Activated CD4-positive, alpha-beta T cell treated with anti-CD3 and anti-CD28 coated beads for 36 hours (primary cell): ENCODE measurements around the gene NEURL1. TPM values are rescaled to one million over a fixed set of nuclear protein-coding genes. Genes with fewer than 3 reads are reported as not detected.

ENCODE experiments used
- ATAC-seq: fragments of 200-7000 bp; cut with Tn5 transposase; one replicate; pipeline ENCODE4 v1.10.0; 2021; ENCODE audit warnings: mild to moderate bottlenecking, moderate library complexity
- CTCF ChIA-PET: fragments of 350-600 bp; sonication (Branson Sonifier 250); formaldehyde crosslinking; loops from one replicate; lab custom pipeline; 2021; ENCODE audit warnings: antibody characterized with exemption; lab: Charles Lee
- POLR2A ChIA-PET: fragments of 350-600 bp; sonication (Branson Sonifier 250); formaldehyde crosslinking; loops from one replicate; lab custom pipeline; 2021; ENCODE audit warnings: antibody characterized with exemption, inconsistent platforms; lab: Charles Lee
- DNase-seq: peaks from one replicate; pipeline ENCODE4 v3.0.0-alpha.2; 2020
- H3K27ac Mint-ChIP-seq: one replicate; pipeline ENCODE4 v1.8.0; 2021; ENCODE audit warnings: mixed read lengths
- H3K27me3 Mint-ChIP-seq: one replicate; pipeline ENCODE4 v1.8.0; 2021; ENCODE audit warnings: mixed read lengths
- H3K36me3 Mint-ChIP-seq: one replicate; pipeline ENCODE4 v1.8.0; 2021; ENCODE audit warnings: low read depth, mixed read lengths
- H3K4me1 Mint-ChIP-seq: one replicate; pipeline ENCODE4 v1.8.0; 2021; ENCODE audit warnings: mixed read lengths
- H3K4me3 Mint-ChIP-seq: one replicate; pipeline ENCODE4 v1.8.0; 2021; ENCODE audit warnings: mild to moderate bottlenecking, moderate library complexity, mixed read lengths
- H3K9me3 Mint-ChIP-seq: one replicate; pipeline ENCODE4 v1.8.0; 2021; ENCODE audit warnings: low read depth, mixed read lengths
- intact Hi-C, 2 experiments: fragments of 100-400 bp; cut with DNase I in 1 of 2; cut with micrococcal nuclease in 1 of 2; formaldehyde crosslinking; loops; one replicate each; pipeline versions ENCODE4 v1.14.2 to v1.15.1; 2022 to 2024; cut with DNase I, micrococcal nuclease
- total RNA-seq, 2 experiments: library from RNA; stranded (reverse); gene quantifications; one replicate each; pipeline ENCODE4 v1.2.3, GENCODE V29; 2021

NEURL1 gene
- total RNA-seq, 2 experiments from 2014 or later, result 2.3 to 2.4 TPM

- Mint-ChIP-seq H3K27ac (no peak overlapping the region), H3K36me3 (no peaks in the 10 kb centered on the region), H3K4me1 (no peaks in the 10 kb centered on the region), H3K27me3 (no peaks in the 10 kb centered on the region), H3K4me3 (no peak overlapping the region), H3K9me3 (no peaks in the 10 kb centered on the region)
- CTCF ChIA-PET, result no interaction called here
- POLR2A ChIA-PET, result no interaction called here
- intact Hi-C loops, result no loop called here
- no peak for DNase-seq
- ATAC-seq, result no peak
These were observed 77.5 kb downstream of the NEURL1 start for GRCh38 chr10:103570844-103571655.

GRCh38 chr10:103571656-103571975 is 78.1 kb downstream of the NEURL1 start:
- intact Hi-C loops, result no loop called here
- H3K9me3 Mint-ChIP-seq, result no peaks in the 10 kb centered on the region
- DNase-seq (no peak), ATAC-seq (no peak)
- POLR2A ChIA-PET, result no interaction called here
- no peak overlapping the region for H3K4me3 Mint-ChIP-seq
- CTCF ChIA-PET, result no interaction called here
- no peak overlapping the region for H3K27ac Mint-ChIP-seq
- no peaks in the 10 kb centered on the region for H3K27me3 Mint-ChIP-seq
- no peaks in the 10 kb centered on the region for H3K4me1 Mint-ChIP-seq
- H3K36me3 Mint-ChIP-seq, result no peaks in the 10 kb centered on the region

- Mint-ChIP-seq H3K27ac (no peak overlapping the region), H3K9me3 (no peaks in the 10 kb centered on the region), H3K4me1 (no peaks in the 10 kb centered on the region), H3K27me3 (no peaks in the 10 kb centered on the region), H3K4me3 (no peak overlapping the region), H3K36me3 (no peaks in the 10 kb centered on the region)
- ATAC-seq, result no peak
- CTCF ChIA-PET, result no interaction called here
- POLR2A ChIA-PET, result no interaction called here
- no peak for DNase-seq
- intact Hi-C loops, result no loop called here
These were observed 79.1 kb downstream of the NEURL1 start for GRCh38 chr10:103572347-103573204.

GRCh38 chr10:103573205-103573487 is 79.6 kb downstream of the NEURL1 start:
- no peaks in the 10 kb centered on the region for H3K4me1 Mint-ChIP-seq
- no peaks in the 10 kb centered on the region for H3K27me3 Mint-ChIP-seq
- no peak overlapping the region for H3K4me3 Mint-ChIP-seq
- DNase-seq, result no peak
- CTCF ChIA-PET, result no interaction called here
- no peaks in the 10 kb centered on the region for H3K9me3 Mint-ChIP-seq
- no peak overlapping the region for H3K27ac Mint-ChIP-seq
- no peak for ATAC-seq
- no peaks in the 10 kb centered on the region for H3K36me3 Mint-ChIP-seq
- intact Hi-C loops, result no loop called here
- POLR2A ChIA-PET, result no interaction called here

- no peak overlapping the region for H3K4me3 Mint-ChIP-seq
- DNase-seq (no peak), ATAC-seq (no peak)
- H3K27ac Mint-ChIP-seq, result no peak overlapping the region
- no peaks in the 10 kb centered on the region for H3K36me3 Mint-ChIP-seq
- H3K9me3 Mint-ChIP-seq, result no peaks in the 10 kb centered on the region
- CTCF ChIA-PET, result no interaction called here
- POLR2A ChIA-PET, result no interaction called here
- H3K4me1 Mint-ChIP-seq, result no peaks in the 10 kb centered on the region
- intact Hi-C loops, result no loop called here
- no peaks in the 10 kb centered on the region for H3K27me3 Mint-ChIP-seq
These were observed 80.9 kb downstream of the NEURL1 start for GRCh38 chr10:103574097-103575061.

- Mint-ChIP-seq H3K4me1 (no peaks in the 10 kb centered on the region), H3K36me3 (no peaks in the 10 kb centered on the region), H3K27ac (no peak overlapping the region), H3K27me3 (no peaks in the 10 kb centered on the region), H3K4me3 (no peak overlapping the region), H3K9me3 (no peaks in the 10 kb centered on the region)
- ChIA-PET POLR2A (no interaction called here), CTCF (no interaction called here)
- intact Hi-C loops, result no loop called here
- ATAC-seq (no peak), DNase-seq (no peak)
These were observed 82.0 kb downstream of the NEURL1 start for GRCh38 chr10:103575416-103576075.

GRCh38 chr10:103576076-103576471 is 82.6 kb downstream of the NEURL1 start:
- no peak for ATAC-seq
- H3K27me3 Mint-ChIP-seq, result no peaks in the 10 kb centered on the region
- intact Hi-C loops, result no loop called here
- ChIA-PET POLR2A (no interaction called here), CTCF (interaction anchor here (0.5 to 1.3 kb wide), 2 partner anchors 15 to 26 kb away, joined by 3 read pairs; no protein-coding TSS in a partner anchor)
- no peak for DNase-seq
- H3K4me1 Mint-ChIP-seq, result no peaks in the 10 kb centered on the region
- H3K4me3 Mint-ChIP-seq, result no peak overlapping the region
- H3K9me3 Mint-ChIP-seq, result no peaks in the 10 kb centered on the region
- no peaks in the 10 kb centered on the region for H3K36me3 Mint-ChIP-seq
- no peak overlapping the region for H3K27ac Mint-ChIP-seq

GRCh38 chr10:103576862-103577261 is 83.4 kb downstream of the NEURL1 start:
- CTCF ChIA-PET, result interaction anchor here (1.0 to 1.3 kb wide), 4 partner anchors 12 to 27 kb away, joined by 3 to 6 read pairs (median 4); no protein-coding TSS in a partner anchor
- Mint-ChIP-seq H3K9me3 (no peaks in the 10 kb centered on the region), H3K36me3 (no peaks in the 10 kb centered on the region), H3K4me3 (no peak overlapping the region), H3K27me3 (no peaks in the 10 kb centered on the region), H3K4me1 (no peaks in the 10 kb centered on the region), H3K27ac (no peak overlapping the region)
- no peak for DNase-seq
- intact Hi-C loops, result no loop called here
- no peak for ATAC-seq
- POLR2A ChIA-PET, result no interaction called here

- ATAC-seq, result no peak
- CTCF ChIA-PET, result interaction anchor here (1.5 kb wide), 1 partner anchor 14 kb away, joined by 4 read pairs; no protein-coding TSS in a partner anchor
- peaks cover 3% of the 10 kb centered on the region for H3K4me1 Mint-ChIP-seq
These were observed 85.4 kb downstream of the NEURL1 start for GRCh38 chr10:103578782-103579382.

GRCh38 chr10:103580011-103580410 is 86.5 kb downstream of the NEURL1 start:
- ATAC-seq, result no peak

More at GRCh38 chr10:103578782-103579382, 85.4 kb downstream of the NEURL1 start:
- intact Hi-C loops, result no loop called here
- H3K36me3 Mint-ChIP-seq, result peaks cover 2% of the 10 kb centered on the region
- H3K27me3 Mint-ChIP-seq, result no peaks in the 10 kb centered on the region
- POLR2A ChIA-PET, result no interaction called here
- H3K9me3 Mint-ChIP-seq, result no peaks in the 10 kb centered on the region
- DNase-seq, result no peak
- no peak overlapping the region for H3K4me3 Mint-ChIP-seq
- no peak overlapping the region for H3K27ac Mint-ChIP-seq

More at GRCh38 chr10:103580011-103580410, 86.5 kb downstream of the NEURL1 start:
- ChIA-PET POLR2A (interaction anchor here (1.1 kb wide), 1 partner anchor 10 kb away, joined by 3 read pairs; no protein-coding TSS in a partner anchor), CTCF (interaction anchor here (1.5 kb wide), 1 partner anchor 15 kb away, joined by 4 read pairs; no protein-coding TSS in a partner anchor)
- H3K4me1 Mint-ChIP-seq, result peaks cover 4% of the 10 kb centered on the region
- no peaks in the 10 kb centered on the region for H3K27me3 Mint-ChIP-seq
- intact Hi-C loops, result loop anchor here in 1 of 2 experiments (5.0 kb wide), 1 partner anchor 88 kb away; the partner anchor contains the start of gene NEURL1
- H3K27ac Mint-ChIP-seq, result no peak overlapping the region
- DNase-seq, result no peak
- H3K36me3 Mint-ChIP-seq, result peaks cover 3% of the 10 kb centered on the region
- H3K4me3 Mint-ChIP-seq, result no peak overlapping the region
- no peaks in the 10 kb centered on the region for H3K9me3 Mint-ChIP-seq
